Panc1 (cell line): ENCODE results near the gene SLC4A4. TPM values are rescaled to one million over a fixed set of nuclear protein-coding genes. Genes with fewer than 3 reads are reported as not detected.

ENCODE experiments used
- ATAC-seq: fragments of 200-7000 bp; cut with Tn5 transposase; 2 replicates; pipeline ENCODE4 v1.9.1; 2020; ENCODE audit warnings: mild to moderate bottlenecking, moderate library complexity
- BruUV-seq: library from RNA; stranded (reverse); fragments of 400-500 nt; replicated peaks from 2 replicates; lab custom pipeline; 2021; lab: Mats Ljungman, UMichigan
- CTCF ChIA-PET: fragments of 300-600 bp; sonication (Branson Sonifier 250); formaldehyde crosslinking; loops from one replicate; lab custom pipeline; 2022; ENCODE audit warnings: antibody characterized with exemption; lab: Charles Lee
- POLR2A ChIA-PET: fragments of 300-600 bp; sonication (Branson Sonifier 250); formaldehyde crosslinking; loops from one replicate; lab custom pipeline; 2022; ENCODE audit warnings: antibody characterized with exemption; lab: Charles Lee
- DNase-seq: peaks from one replicate; pipeline ENCODE4 v3.0.0-alpha.2; 2010; ENCODE audit warnings: low read depth, low spot score
- H3K27ac ChIP-seq: 2 replicates; pipeline ENCODE4 v1.5.1; 2011; ENCODE audit warnings: mild to moderate bottlenecking, low read length, inconsistent platforms
- H3K27me3 ChIP-seq: fragments of 200-500 bp; sonication (Bioruptor generic); 2 replicates; pipeline ENCODE4 v1.6.0; 2014; ENCODE audit warnings: low read length, inconsistent platforms; ENCODE audit not compliant: control insufficient read depth, insufficient read depth
- H3K36me3 ChIP-seq: fragments of 200-500 bp; sonication (Bioruptor generic); 2 replicates; pipeline ENCODE4 v1.5.1; 2014; ENCODE audit warnings: inconsistent platforms, mild to moderate bottlenecking, low read length, moderate library complexity; ENCODE audit not compliant: control insufficient read depth, insufficient read depth
- H3K4me1 ChIP-seq: 2 replicates; pipeline ENCODE4 v1.5.1; 2011; ENCODE audit warnings: inconsistent platforms, mild to moderate bottlenecking, low read length, moderate library complexity; ENCODE audit not compliant: control insufficient read depth, insufficient read depth
- H3K4me3 ChIP-seq, 2 experiments: 2 replicates each; pipeline ENCODE4 v1.5.1; 2011 to 2012; ENCODE audit warnings: low read depth in 2 of 2, low read length in 2 of 2, mild to moderate bottlenecking in 2 of 2, inconsistent platforms in 1 of 2, moderate library complexity in 1 of 2
- H3K9me3 ChIP-seq: fragments of 200-500 bp; sonication (Bioruptor generic); 2 replicates; pipeline ENCODE4 v1.5.1; 2014; ENCODE audit warnings: low read depth, mild to moderate bottlenecking, inconsistent platforms, low read length, moderate library complexity; ENCODE audit not compliant: control insufficient read depth, insufficient read depth
- CTCF ChIP-seq: fragments of 450-650 bp; IDR thresholded peaks from 2 replicates; pipeline ENCODE4 v1.5.1; 2017; ENCODE audit warnings: mild to moderate bottlenecking
- POLR2AphosphoS5 ChIP-seq: IDR thresholded peaks from 2 replicates; pipeline ENCODE4 v1.6.1; 2012; ENCODE audit warnings: mild to moderate bottlenecking, low read depth, low read length, moderate library complexity
- REST ChIP-seq, 2 experiments: IDR thresholded peaks; 2 replicates each; pipeline ENCODE4 v1.6.1; 2011 to 2012; ENCODE audit warnings: low read depth in 2 of 2, control low read depth in 1 of 2, low read length in 1 of 2, mild to moderate bottlenecking in 1 of 2, moderate library complexity in 1 of 2; ENCODE audit not compliant: insufficient read depth in 1 of 2
- SIN3A ChIP-seq: IDR thresholded peaks from 2 replicates; pipeline ENCODE4 v1.6.1; 2012; ENCODE audit warnings: low read depth, mild to moderate bottlenecking, low read length, moderate library complexity, borderline replicate concordance; ENCODE audit not compliant: insufficient read depth
- TCF7L2 ChIP-seq: IDR thresholded peaks from 2 replicates; pipeline ENCODE4 v1.6.1; 2011; ENCODE audit warnings: mild to moderate bottlenecking, low read depth, low read length, inconsistent platforms
- in situ Hi-C: cut with HindIII; loops from 2 replicates; pipeline ENCODE4 v1.10.0; 2016; ENCODE audit warnings: low sequenced_read_pairs, low pct_unique_long_range_greater_than_20kb
- intact Hi-C: fragments of 100-400 bp; cut with micrococcal nuclease; formaldehyde crosslinking; loops from one replicate; pipeline ENCODE4 v1.10.0; 2022; ENCODE audit not compliant: unreplicated experiment
- total RNA-seq: library from RNA; stranded (reverse); gene quantifications from one replicate; pipeline ENCODE4 v1.2.1, GENCODE V29; 2021; ENCODE audit not compliant: unreplicated experiment

SLC4A4 gene
- total RNA-seq, 1 experiment from 2014 or later = 0.26 TPM

GRCh38 chr4:71333960-71334359, 4.9 kb upstream of the SLC4A4 start:
- TF ChIP-seq TCF7L2 = no peak
- no peak for TF ChIP-seq CTCF
- no peak for TF ChIP-seq POLR2AphosphoS5
- no peak for TF ChIP-seq SIN3A
- no peak for TF ChIP-seq REST (IDR thresholded peaks at IDR 0.05; ENCODE audit: insufficient read depth in 1 of 2, low read depth in 2 of 2, low read length in 1 of 2)
- no peak for DNase-seq
- Histone ChIP-seq H3K9me3 (no peaks in the 10 kb centered on the region), H3K4me3 (no peak overlapping the region), H3K4me1 (no peaks in the 10 kb centered on the region), H3K36me3 (no peaks in the 10 kb centered on the region), H3K27ac (no peak overlapping the region), H3K27me3 (no peaks in the 10 kb centered on the region)
- BruUV-seq = no TSS peak
- CTCF ChIA-PET = no interaction called here
- in situ Hi-C loops = no loop called here
- intact Hi-C loops = no loop called here
- POLR2A ChIA-PET = no interaction called here
- ATAC-seq = no peak

- CTCF ChIA-PET = no interaction called here
- intact Hi-C loops = no loop called here
- Histone ChIP-seq H3K27ac (no peak overlapping the region), H3K4me3 (no peak overlapping the region), H3K4me1 (no peaks in the 10 kb centered on the region), H3K36me3 (no peaks in the 10 kb centered on the region), H3K27me3 (no peaks in the 10 kb centered on the region), H3K9me3 (no peaks in the 10 kb centered on the region)
- TF ChIP-seq POLR2AphosphoS5 (no peak), CTCF (no peak), TCF7L2 (no peak), REST (IDR thresholded peaks at IDR 0.05; ENCODE audit: insufficient read depth in 1 of 2, low read depth in 2 of 2, low read length in 1 of 2) (no peak), SIN3A (no peak)
- no TSS peak for BruUV-seq
- no peak for DNase-seq
- no peak for ATAC-seq
- in situ Hi-C loops = no loop called here
- POLR2A ChIA-PET = no interaction called here
These were observed 4.3 kb upstream of the SLC4A4 start for GRCh38 chr4:71334465-71334882.
